NCI-H774 (cell line): ENCODE measurements around the gene ZNF598.
"Not testable (repeated sequence)": the region's sequence is repeated elsewhere in the genome, so short reads cannot be mapped to it uniquely, and the experiment has no call there.

Source experiments
- DNase-seq: peaks from one replicate; lab custom pipeline; 2025; lab: John Stamatoyannopoulos, UW

Gene ZNF598

GRCh38 chr16:2027024-2028010 lies 17.7 kb upstream of the ZNF598 start:
- no peak for DNase-seq

GRCh38 chr16:2026461-2027023 lies 16.9 kb upstream of the ZNF598 start, which contains the start of gene NHERF2:
NHERF2 (plus strand) TSS chr16:2026902; CDS start chr16:2027006, 104 bp downstream.
- DNase-seq = no peak

GRCh38 chr16:2025878-2026460 lies 16.3 kb upstream of the ZNF598 start:
- DNase-seq = no peak

- DNase-seq = no peak
Observed at GRCh38 chr16:2025251-2025650, 15.6 kb upstream of the ZNF598 start.

- no peak for DNase-seq
Observed at GRCh38 chr16:2024032-2024420, 14.4 kb upstream of the ZNF598 start.

- DNase-seq = peak; percentile 59
Observed at GRCh38 chr16:2023092-2024031, 13.7 kb upstream of the ZNF598 start.

GRCh38 chr16:2022723-2023091 lies 13.1 kb upstream of the ZNF598 start:
- DNase-seq = no peak

- no peak for DNase-seq
Observed at GRCh38 chr16:2019921-2020831, 10.6 kb upstream of the ZNF598 start.

- no peak for DNase-seq
Observed at GRCh38 chr16:2019518-2019920, 9.9 kb upstream of the ZNF598 start, which contains the start of gene NPW. NPW (plus strand) TSS chr16:2019785.

GRCh38 chr16:2016407-2016922 lies 6.8 kb upstream of the ZNF598 start:
- no peak for DNase-seq

GRCh38 chr16:2015947-2016208 lies 6.3 kb upstream of the ZNF598 start:
- DNase-seq = no peak

- DNase-seq = no peak
Observed at GRCh38 chr16:2015117-2015946, 5.7 kb upstream of the ZNF598 start.

GRCh38 chr16:2013527-2013926 lies 3.9 kb upstream of the ZNF598 start:
- DNase-seq = no peak

- DNase-seq = not testable (repeated sequence)
Observed at GRCh38 chr16:2011726-2012125, 2.1 kb upstream of the ZNF598 start.

- no peak for DNase-seq
Observed at GRCh38 chr16:2009164-2009711, 383 bp downstream of the ZNF598 start.

- no peak for DNase-seq
Observed at GRCh38 chr16:2008631-2009163, 924 bp downstream of the ZNF598 start.

GRCh38 chr16:2008009-2008526 lies 1.6 kb downstream of the ZNF598 start:
- no peak for DNase-seq

- no peak for DNase-seq
Observed at GRCh38 chr16:2007081-2007836, 2.4 kb downstream of the ZNF598 start.
